ENCODE data around the gene BNC2. TPM values are rescaled to one million over a fixed set of nuclear protein-coding genes. Genes with fewer than 3 reads are reported as not detected.

BNC2 gene
- total RNA-seq, 4 donors from 2014 or later: 90.2 to 130 (median 100.0) TPM

GRCh38 chr9:16434526-16434925, 435.9 kb downstream of the BNC2 start:
- 81 to 87% methylated on average over 4 to 6 of the region's 6 CpGs for WGBS, 2 donors (ENCODE audit: low coverage in 1 of 2)
- H3K36me3 ChIP-seq: peaks cover 0 to 26% of the 10 kb centered on the region in 2 donors
- no peak overlapping the region for H3K4me3 ChIP-seq
- H3K27ac ChIP-seq: no peak overlapping the region
- no peaks in the 10 kb centered on the region for H3K27me3 ChIP-seq
- TF ChIP-seq POLR2A (IDR thresholded peaks at IDR 0.05) (no peak), CTCF (IDR thresholded peaks at IDR 0.05) (no peak), POLR2AphosphoS5 (IDR thresholded peaks at IDR 0.05) (no peak), EP300 (IDR thresholded peaks at IDR 0.05) (no peak)
- no peak for ATAC-seq
- H3K9me3 ChIP-seq: no peaks in the 10 kb centered on the region
- H3K4me1 ChIP-seq: no peaks in the 10 kb centered on the region

GRCh38 chr9:16433494-16433893, 437.0 kb downstream of the BNC2 start:
- no peaks in the 10 kb centered on the region for H3K27me3 ChIP-seq
- 94 to 97% methylated on average over 3 of the region's 3 CpGs for WGBS, 2 donors (ENCODE audit: low coverage in 1 of 2)
- no peak overlapping the region for H3K4me3 ChIP-seq
- ATAC-seq: no peak
- H3K9me3 ChIP-seq: no peaks in the 10 kb centered on the region
- no peak overlapping the region for H3K27ac ChIP-seq
- TF ChIP-seq POLR2AphosphoS5 (IDR thresholded peaks at IDR 0.05) (no peak), POLR2A (IDR thresholded peaks at IDR 0.05) (no peak), EP300 (IDR thresholded peaks at IDR 0.05) (no peak), CTCF (IDR thresholded peaks at IDR 0.05) (no peak)
- H3K4me1 ChIP-seq: no peaks in the 10 kb centered on the region
- H3K36me3 ChIP-seq: peaks cover 0 to 26% of the 10 kb centered on the region in 2 donors

GRCh38 chr9:16431666-16432392, 438.6 kb downstream of the BNC2 start:
- TF ChIP-seq POLR2AphosphoS5 (IDR thresholded peaks at IDR 0.05) (no peak), POLR2A (IDR thresholded peaks at IDR 0.05) (no peak), CTCF (IDR thresholded peaks at IDR 0.05) (no peak), EP300 (IDR thresholded peaks at IDR 0.05) (no peak)
- H3K4me1 ChIP-seq: no peaks in the 10 kb centered on the region
- no peak overlapping the region for H3K27ac ChIP-seq
- H3K4me3 ChIP-seq: no peak overlapping the region
- ATAC-seq: no peak
- H3K9me3 ChIP-seq: no peaks in the 10 kb centered on the region
- no peaks in the 10 kb centered on the region for H3K27me3 ChIP-seq
- 83 to 97% methylated on average over 2 to 3 of the region's 3 CpGs for WGBS, 2 donors (ENCODE audit: low coverage in 1 of 2)
- peaks cover 0 to 16% of the 10 kb centered on the region in 2 donors for H3K36me3 ChIP-seq

GRCh38 chr9:16429671-16430070, 440.8 kb downstream of the BNC2 start:
- no peak overlapping the region for H3K4me3 ChIP-seq
- ATAC-seq: no peak
- no peaks in the 10 kb centered on the region for H3K27me3 ChIP-seq
- TF ChIP-seq POLR2A (IDR thresholded peaks at IDR 0.05) (no peak), CTCF (IDR thresholded peaks at IDR 0.05) (no peak)
- H3K36me3 ChIP-seq: no peaks in the 10 kb centered on the region
- H3K9me3 ChIP-seq: no peaks in the 10 kb centered on the region
- no peak overlapping the region for H3K27ac ChIP-seq
- H3K4me1 ChIP-seq: no peaks in the 10 kb centered on the region
- 54 to 62% methylated on average over 5 of the region's 5 CpGs for WGBS, 2 donors (ENCODE audit: low coverage in 1 of 2)

GRCh38 chr9:16427873-16428427, 442.5 kb downstream of the BNC2 start:
- Histone ChIP-seq H3K36me3 (no peaks in the 10 kb centered on the region), H3K9me3 (no peaks in the 10 kb centered on the region), H3K27ac (no peak overlapping the region), H3K27me3 (no peaks in the 10 kb centered on the region), H3K4me1 (no peaks in the 10 kb centered on the region), H3K4me3 (no peak overlapping the region)
- no peak for ATAC-seq
- no peak for TF ChIP-seq EP300 (IDR thresholded peaks at IDR 0.05)
- TF ChIP-seq POLR2AphosphoS5 (IDR thresholded peaks at IDR 0.05): no peak
- TF ChIP-seq POLR2A (IDR thresholded peaks at IDR 0.05): no peak
- no peak for TF ChIP-seq CTCF (IDR thresholded peaks at IDR 0.05)
- 73 to 96% methylated on average over 4 to 5 of the region's 6 CpGs for WGBS, 2 donors (ENCODE audit: low coverage in 1 of 2)
